Subcutaneous adipose tissue (tissue), 4 donors: ENCODE results near the gene FZD1. TPM values are rescaled to one million over a fixed set of nuclear protein-coding genes. Genes with fewer than 3 reads are reported as not detected.

Experiments used
- CTCF ChIP-seq: fragments of 450-650 bp; IDR thresholded peaks from one replicate; pipeline ENCODE4 v1.5.1; 2016; ENCODE audit warnings: low read depth, mild to moderate bottlenecking, control low read depth, antibody characterized with exemption, moderate library complexity
- total RNA-seq, 4 donors: library from RNA; depleted of rRNA; stranded (reverse); fragments of >200 nt; gene quantifications; one replicate each; pipeline ENCODE4 v1.1.0, GENCODE V29; 2016

FZD1 gene
- total RNA-seq, 4 donors from 2014 or later, result 5.7 to 11.9 (median 7.9) TPM

GRCh38 chr7:91285696-91286355 is 21.6 kb downstream of the FZD1 start:
- TF ChIP-seq CTCF, result no peak

- TF ChIP-seq CTCF, result no peak
Observed at GRCh38 chr7:91286432-91286831, 22.2 kb downstream of the FZD1 start.

GRCh38 chr7:91287371-91288084 is 23.3 kb downstream of the FZD1 start:
- TF ChIP-seq CTCF, result no peak

- TF ChIP-seq CTCF, result no peak
Observed at GRCh38 chr7:91288208-91288824, 24.1 kb downstream of the FZD1 start.

GRCh38 chr7:91289633-91290254 is 25.5 kb downstream of the FZD1 start:
- TF ChIP-seq CTCF, result no peak

- no peak for TF ChIP-seq CTCF
Observed at GRCh38 chr7:91291302-91291701, 27.1 kb downstream of the FZD1 start.

GRCh38 chr7:91291902-91292301 is 27.7 kb downstream of the FZD1 start:
- no peak for TF ChIP-seq CTCF
